Smooth muscle cell (in vitro differentiated cells): Measurements from ENCODE around the gene TTC28. TPM values are rescaled to one million over a fixed set of nuclear protein-coding genes. Genes with fewer than 3 reads are reported as not detected.

Source experiments
- DNase-seq: peaks from one replicate; lab custom pipeline; 2025; ENCODE audit not compliant: unreplicated experiment; lab: John Stamatoyannopoulos, UW
- H2AFZ ChIP-seq: fragments of 200-600 bp; sonication (generic); 2 replicates; pipeline ENCODE4 v1.6.0; 2016; ENCODE audit warnings: antibody characterized with exemption, low read depth, mild to moderate bottlenecking
- H3F3A ChIP-seq: fragments of 200-600 bp; sonication (generic); 2 replicates; pipeline ENCODE4 v1.6.0; 2017; ENCODE audit warnings: antibody characterized with exemption, low read depth
- H3K27ac ChIP-seq: fragments of 200-600 bp; sonication (generic); 2 replicates; pipeline ENCODE4 v1.5.1; 2016; ENCODE audit warnings: low read depth, mild to moderate bottlenecking
- H3K27me3 ChIP-seq: fragments of 200-600 bp; sonication (generic); 2 replicates; pipeline ENCODE4 v1.6.1; 2016; ENCODE audit warnings: low read depth, mild to moderate bottlenecking
- H3K36me3 ChIP-seq: fragments of 200-600 bp; sonication (generic); 2 replicates; pipeline ENCODE4 v1.5.1; 2016; ENCODE audit warnings: low read depth
- H3K4me1 ChIP-seq: fragments of 200-600 bp; sonication (generic); 2 replicates; pipeline ENCODE4 v1.5.1; 2016; ENCODE audit warnings: low read depth
- H3K4me2 ChIP-seq: fragments of 200-600 bp; sonication (generic); 2 replicates; pipeline ENCODE4 v1.6.0; 2016; ENCODE audit warnings: mild to moderate bottlenecking
- H3K4me3 ChIP-seq: fragments of 200-600 bp; sonication (generic); 2 replicates; pipeline ENCODE4 v1.5.1; 2016; ENCODE audit warnings: mild to moderate bottlenecking
- H3K79me2 ChIP-seq: fragments of 200-600 bp; sonication (generic); 2 replicates; pipeline ENCODE4 v1.6.0; 2016; ENCODE audit warnings: low read depth, mild to moderate bottlenecking
- H3K9ac ChIP-seq: fragments of 200-600 bp; sonication (generic); 2 replicates; pipeline ENCODE4 v1.6.0; 2016; ENCODE audit warnings: low read depth
- H3K9me3 ChIP-seq: fragments of 200-600 bp; sonication (generic); replicated peaks from 2 replicates; pipeline ENCODE4 v1.5.1; 2016; ENCODE audit warnings: low read depth
- H4K20me1 ChIP-seq: fragments of 200-600 bp; sonication (generic); 2 replicates; pipeline ENCODE4 v1.6.0; 2016; ENCODE audit warnings: low read depth
- WGBS: methylation state at CpG from one replicate; pipeline ENCODE4 v1.1.7; 2016; ENCODE audit warnings: low lambda C conversion rate; 5-methylcytosine and 5-hydroxymethylcytosine counted together
- polyA plus RNA-seq: library from polyadenylated mRNA; unstranded; fragments of >200 nt; fragmentation: Nextera tagmentation; extraction: Ambion mirVana; gene quantifications from 2 replicates; pipeline ENCODE4 v1.2.1, GENCODE V29; 2016
- total RNA-seq: library from RNA; depleted of rRNA; stranded (reverse); fragments of >200 nt; gene quantifications from 2 replicates; pipeline ENCODE4 v1.2.3, GENCODE V29; 2014
- TF ChIP-seq, protein P1 (sequence below): fragments of 200-600 bp; sonication (generic); IDR thresholded peaks from 2 replicates; pipeline ENCODE4 v1.5.1; 2017; ENCODE audit warnings: borderline replicate concordance, mild to moderate bottlenecking, antibody characterized with exemption; ENCODE audit not compliant: insufficient read depth, poor library complexity, severe bottlenecking

The TTC28 gene
- total and polyA plus RNA-seq, 2 experiments from 2014 or later: 6.3 to 17.9 TPM

DNA sequence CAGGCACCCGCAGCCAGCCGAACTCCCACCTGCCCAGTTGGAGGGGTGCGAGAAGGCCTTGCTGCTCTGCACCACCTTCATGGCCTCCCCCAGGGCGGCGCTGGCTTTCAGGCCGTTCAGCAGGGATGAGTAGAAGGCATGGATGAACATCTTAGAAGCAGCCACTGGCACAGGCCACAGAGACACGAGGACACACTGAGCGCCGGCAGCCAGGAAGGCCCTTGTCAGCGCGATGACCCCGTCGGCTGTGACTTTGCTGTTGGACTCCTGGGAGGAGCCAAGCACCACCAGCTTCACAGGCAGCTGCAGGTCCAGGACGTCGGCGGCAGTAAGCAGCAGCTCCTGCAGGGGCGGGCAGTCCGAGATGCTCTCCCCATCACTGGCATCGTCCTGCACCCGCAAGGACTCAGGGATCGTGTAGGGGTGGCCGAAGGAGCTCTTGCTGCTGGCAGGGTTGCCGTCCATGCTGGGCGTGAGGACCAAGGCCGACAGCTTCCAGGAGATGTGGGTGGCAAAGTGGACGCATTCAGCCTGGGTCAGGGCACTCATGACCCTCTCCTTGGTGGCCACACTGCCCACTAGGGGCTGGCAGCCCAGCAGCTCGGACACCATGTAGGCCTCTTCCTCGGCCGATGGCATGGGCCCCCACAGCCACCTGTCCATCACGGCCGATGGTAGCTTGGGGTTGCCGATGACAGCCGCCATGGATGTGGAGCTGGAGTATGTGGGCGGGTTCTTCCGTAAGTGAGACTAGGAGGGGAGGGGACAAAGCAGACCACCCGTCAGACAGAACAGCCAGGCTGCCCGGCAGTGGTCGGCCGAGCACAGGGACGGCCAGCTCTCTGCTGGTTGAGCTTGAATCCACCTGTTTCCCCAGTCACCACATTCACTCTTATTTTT, 680.9 kb downstream of the TTC28 start:
- no peak overlapping the region for H3K9ac ChIP-seq
- H3F3A ChIP-seq: no peaks in the 10 kb centered on the region
- H3K4me1 ChIP-seq: no peaks in the 10 kb centered on the region
- no peaks in the 10 kb centered on the region for H4K20me1 ChIP-seq
- H3K79me2 ChIP-seq: no peaks in the 10 kb centered on the region
- TF ChIP-seq, protein P1, sequence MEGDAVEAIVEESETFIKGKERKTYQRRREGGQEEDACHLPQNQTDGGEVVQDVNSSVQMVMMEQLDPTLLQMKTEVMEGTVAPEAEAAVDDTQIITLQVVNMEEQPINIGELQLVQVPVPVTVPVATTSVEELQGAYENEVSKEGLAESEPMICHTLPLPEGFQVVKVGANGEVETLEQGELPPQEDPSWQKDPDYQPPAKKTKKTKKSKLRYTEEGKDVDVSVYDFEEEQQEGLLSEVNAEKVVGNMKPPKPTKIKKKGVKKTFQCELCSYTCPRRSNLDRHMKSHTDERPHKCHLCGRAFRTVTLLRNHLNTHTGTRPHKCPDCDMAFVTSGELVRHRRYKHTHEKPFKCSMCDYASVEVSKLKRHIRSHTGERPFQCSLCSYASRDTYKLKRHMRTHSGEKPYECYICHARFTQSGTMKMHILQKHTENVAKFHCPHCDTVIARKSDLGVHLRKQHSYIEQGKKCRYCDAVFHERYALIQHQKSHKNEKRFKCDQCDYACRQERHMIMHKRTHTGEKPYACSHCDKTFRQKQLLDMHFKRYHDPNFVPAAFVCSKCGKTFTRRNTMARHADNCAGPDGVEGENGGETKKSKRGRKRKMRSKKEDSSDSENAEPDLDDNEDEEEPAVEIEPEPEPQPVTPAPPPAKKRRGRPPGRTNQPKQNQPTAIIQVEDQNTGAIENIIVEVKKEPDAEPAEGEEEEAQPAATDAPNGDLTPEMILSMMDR: no peak
- no peak for DNase-seq
- no peaks in the 10 kb centered on the region for H3K27me3 ChIP-seq
- no peaks in the 10 kb centered on the region for H3K36me3 ChIP-seq
- H3K9me3 ChIP-seq: no peaks in the 10 kb centered on the region
- no peak overlapping the region for H3K27ac ChIP-seq
- H3K4me2 ChIP-seq: no peak overlapping the region
- H3K4me3 ChIP-seq: no peak overlapping the region
- no peak overlapping the region for H2AFZ ChIP-seq
- 96% methylated on average over 39 of the region's 40 CpGs for WGBS

GRCh38 chr22:27997538-27997937, 682.1 kb downstream of the TTC28 start:
- Histone ChIP-seq H3K4me3 (no peak overlapping the region), H3K36me3 (no peaks in the 10 kb centered on the region), H3K9me3 (no peaks in the 10 kb centered on the region), H3K27me3 (no peaks in the 10 kb centered on the region), H3K79me2 (no peaks in the 10 kb centered on the region), H3F3A (no peaks in the 10 kb centered on the region), H3K9ac (no peak overlapping the region), H2AFZ (no peak overlapping the region), H3K27ac (no peak overlapping the region), H3K4me1 (no peaks in the 10 kb centered on the region), H4K20me1 (no peaks in the 10 kb centered on the region), H3K4me2 (no peak overlapping the region)
- no peak for DNase-seq
- 90% methylated on average over 4 of the region's 4 CpGs for WGBS
- TF ChIP-seq, protein P1: no peak

DNA sequence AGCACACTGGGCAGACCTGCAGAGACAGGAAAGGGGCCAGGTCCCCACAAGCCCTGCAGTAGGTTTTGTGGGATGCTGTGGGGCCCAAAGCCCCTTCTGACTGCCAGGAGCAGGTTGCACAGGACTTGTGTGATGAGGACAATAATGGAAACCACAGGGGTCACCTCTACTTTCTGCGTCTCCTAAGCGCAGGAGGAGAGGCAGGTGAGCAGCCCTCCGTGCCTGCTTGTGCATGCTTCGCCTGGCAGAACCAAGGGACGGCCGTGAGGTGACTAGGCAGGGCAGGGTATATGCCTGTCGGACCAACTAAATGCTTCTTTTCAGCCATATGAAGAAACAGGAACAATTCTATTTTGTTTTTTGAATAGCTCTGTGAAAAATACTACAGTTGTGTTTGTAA, 682.7 kb downstream of the TTC28 start:
- H3F3A ChIP-seq: no peaks in the 10 kb centered on the region
- no peak overlapping the region for H3K4me2 ChIP-seq
- WGBS: 97% methylated on average over 7 of the region's 7 CpGs
- no peak overlapping the region for H3K9ac ChIP-seq
- no peaks in the 10 kb centered on the region for H3K9me3 ChIP-seq
- no peak overlapping the region for H2AFZ ChIP-seq
- H3K79me2 ChIP-seq: no peaks in the 10 kb centered on the region
- no peaks in the 10 kb centered on the region for H3K36me3 ChIP-seq
- no peak overlapping the region for H3K27ac ChIP-seq
- H3K27me3 ChIP-seq: no peaks in the 10 kb centered on the region
- no peaks in the 10 kb centered on the region for H3K4me1 ChIP-seq
- H4K20me1 ChIP-seq: no peaks in the 10 kb centered on the region
- no peak overlapping the region for H3K4me3 ChIP-seq
- DNase-seq: no peak
- TF ChIP-seq, protein P1: no peak

GRCh38 chr22:27996529-27996925, 683.1 kb downstream of the TTC28 start:
- Histone ChIP-seq H3K79me2 (no peaks in the 10 kb centered on the region), H3K27me3 (no peaks in the 10 kb centered on the region), H4K20me1 (no peaks in the 10 kb centered on the region), H2AFZ (no peak overlapping the region), H3K4me2 (no peak overlapping the region), H3K36me3 (no peaks in the 10 kb centered on the region), H3K4me1 (no peaks in the 10 kb centered on the region), H3K4me3 (no peak overlapping the region), H3K9me3 (no peaks in the 10 kb centered on the region), H3K27ac (no peak overlapping the region), H3F3A (no peaks in the 10 kb centered on the region), H3K9ac (no peak overlapping the region)
- TF ChIP-seq, protein P1: no peak
- 96% methylated on average over 6 of the region's 6 CpGs for WGBS
- DNase-seq: no peak
